Lower lobe of right lung (tissue), 2 donors: ENCODE measurements around the gene NCS1. TPM values are rescaled to one million over a fixed set of nuclear protein-coding genes. Genes with fewer than 3 reads are reported as not detected.
A peak's percentile ranks its signal among the peaks of the same experiment; 100 is the strongest.

ENCODE experiments used
- ATAC-seq, 2 donors: fragments of 200-7000 bp; cut with Tn5 transposase; one replicate each; pipeline ENCODE4 v1.9.1; 2020 to 2022; ENCODE audit warnings: mild to moderate bottlenecking in 2 of 2, moderate library complexity in 2 of 2
- DNase-seq: peaks from one replicate; pipeline ENCODE4 v3.0.0-alpha.2; 2020
- H3K27ac ChIP-seq: fragments of 200-600 bp; one replicate; pipeline ENCODE4 v1.8.0; 2022
- H3K27me3 ChIP-seq: fragments of 200-600 bp; one replicate; pipeline ENCODE4 v1.8.0; 2022; ENCODE audit warnings: low read depth
- H3K36me3 ChIP-seq: fragments of 200-600 bp; one replicate; pipeline ENCODE4 v1.8.0; 2022; ENCODE audit warnings: mild to moderate bottlenecking
- H3K4me1 ChIP-seq: fragments of 200-600 bp; one replicate; pipeline ENCODE4 v1.8.0; 2022
- H3K4me3 ChIP-seq: fragments of 200-600 bp; one replicate; pipeline ENCODE4 v1.8.0; 2022; ENCODE audit warnings: mild to moderate bottlenecking
- H3K9me3 ChIP-seq: fragments of 200-600 bp; one replicate; pipeline ENCODE4 v1.8.0; 2022
- intact Hi-C: fragments of 100-400 bp; cut with DNase I; formaldehyde crosslinking; loops from one replicate; pipeline ENCODE4 v1.11.0; 2022
- total RNA-seq: library from RNA; stranded (reverse); fragmentation: NEBNext Ultra II Directional; extraction: Animal tissue kit (Norgen Biotek cat#: 25700); gene quantifications from one replicate; pipeline ENCODE4 v1.2.1, GENCODE V29; 2021
- TF ChIP-seq, protein P1 (sequence below): fragments of 200-600 bp; IDR thresholded peaks from one replicate; pipeline ENCODE4 v1.8.0; 2022; ENCODE audit warnings: antibody characterized with exemption, mild to moderate bottlenecking
- donor health status: DM: no; HTN: yes; CAD: no; lungs with severe emphysema.

The NCS1 gene
- total RNA-seq, 1 donor from 2014 or later, result 7.0 TPM

DNA sequence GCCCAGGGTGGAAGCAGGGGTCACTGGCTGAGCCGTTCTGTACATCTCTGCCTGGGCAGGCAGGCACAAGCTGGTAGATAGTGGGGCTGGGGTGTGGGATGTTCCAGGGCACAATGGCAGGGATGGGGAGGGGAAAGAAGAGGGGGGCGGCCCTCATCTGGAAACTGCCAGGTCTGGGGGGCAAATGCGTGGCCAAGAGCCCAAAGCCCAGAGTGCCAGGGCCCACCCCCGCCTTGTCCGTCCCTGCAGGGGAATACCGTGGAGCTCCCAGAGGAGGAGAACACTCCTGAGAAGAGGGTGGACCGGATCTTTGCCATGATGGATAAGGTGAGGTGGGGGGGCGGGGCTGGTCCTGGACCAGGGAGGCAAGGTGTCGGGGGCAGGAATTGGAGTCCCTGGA is 50.6 kb downstream of the NCS1 start:
- H3K27ac ChIP-seq, result no peak overlapping the region
- H3K4me3 ChIP-seq, result no peak overlapping the region
- ATAC-seq (no peak), DNase-seq (no peak)
- H3K4me1 ChIP-seq, result no peaks in the 10 kb centered on the region
- TF ChIP-seq, protein P1, sequence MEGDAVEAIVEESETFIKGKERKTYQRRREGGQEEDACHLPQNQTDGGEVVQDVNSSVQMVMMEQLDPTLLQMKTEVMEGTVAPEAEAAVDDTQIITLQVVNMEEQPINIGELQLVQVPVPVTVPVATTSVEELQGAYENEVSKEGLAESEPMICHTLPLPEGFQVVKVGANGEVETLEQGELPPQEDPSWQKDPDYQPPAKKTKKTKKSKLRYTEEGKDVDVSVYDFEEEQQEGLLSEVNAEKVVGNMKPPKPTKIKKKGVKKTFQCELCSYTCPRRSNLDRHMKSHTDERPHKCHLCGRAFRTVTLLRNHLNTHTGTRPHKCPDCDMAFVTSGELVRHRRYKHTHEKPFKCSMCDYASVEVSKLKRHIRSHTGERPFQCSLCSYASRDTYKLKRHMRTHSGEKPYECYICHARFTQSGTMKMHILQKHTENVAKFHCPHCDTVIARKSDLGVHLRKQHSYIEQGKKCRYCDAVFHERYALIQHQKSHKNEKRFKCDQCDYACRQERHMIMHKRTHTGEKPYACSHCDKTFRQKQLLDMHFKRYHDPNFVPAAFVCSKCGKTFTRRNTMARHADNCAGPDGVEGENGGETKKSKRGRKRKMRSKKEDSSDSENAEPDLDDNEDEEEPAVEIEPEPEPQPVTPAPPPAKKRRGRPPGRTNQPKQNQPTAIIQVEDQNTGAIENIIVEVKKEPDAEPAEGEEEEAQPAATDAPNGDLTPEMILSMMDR, result no peak
- H3K27me3 ChIP-seq, result no peaks in the 10 kb centered on the region
- intact Hi-C loops, result no loop called here
- H3K9me3 ChIP-seq, result peaks cover 7% of the 10 kb centered on the region
- H3K36me3 ChIP-seq, result no peaks in the 10 kb centered on the region

DNA sequence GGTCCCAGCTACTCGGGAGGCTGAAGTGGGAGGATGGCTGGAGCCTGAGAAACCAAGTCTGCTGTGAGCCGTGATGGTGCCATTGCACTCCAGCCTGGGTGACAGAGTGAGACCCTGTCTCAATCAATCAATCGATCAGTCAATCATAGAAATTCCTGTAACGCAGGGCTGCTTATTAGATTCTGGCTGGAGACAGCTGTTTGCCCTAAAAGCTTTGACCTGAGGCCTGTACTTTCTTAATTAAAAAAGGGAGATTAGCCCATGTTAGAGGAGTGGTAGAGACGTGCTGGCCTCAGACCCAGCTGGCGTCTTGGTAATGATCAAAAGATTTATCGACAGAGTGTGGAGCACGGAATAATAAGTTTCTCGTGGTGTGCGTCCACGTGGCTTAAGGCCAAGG is 52.9 kb downstream of the NCS1 start:
- Histone ChIP-seq H3K9me3 (peaks cover 10% of the 10 kb centered on the region), H3K27me3 (no peaks in the 10 kb centered on the region), H3K36me3 (no peaks in the 10 kb centered on the region), H3K4me3 (no peak overlapping the region), H3K4me1 (no peaks in the 10 kb centered on the region), H3K27ac (no peak overlapping the region)
- no peak for DNase-seq
- intact Hi-C loops, result no loop called here
- TF ChIP-seq, protein P1, result no peak
- no peak for ATAC-seq

DNA sequence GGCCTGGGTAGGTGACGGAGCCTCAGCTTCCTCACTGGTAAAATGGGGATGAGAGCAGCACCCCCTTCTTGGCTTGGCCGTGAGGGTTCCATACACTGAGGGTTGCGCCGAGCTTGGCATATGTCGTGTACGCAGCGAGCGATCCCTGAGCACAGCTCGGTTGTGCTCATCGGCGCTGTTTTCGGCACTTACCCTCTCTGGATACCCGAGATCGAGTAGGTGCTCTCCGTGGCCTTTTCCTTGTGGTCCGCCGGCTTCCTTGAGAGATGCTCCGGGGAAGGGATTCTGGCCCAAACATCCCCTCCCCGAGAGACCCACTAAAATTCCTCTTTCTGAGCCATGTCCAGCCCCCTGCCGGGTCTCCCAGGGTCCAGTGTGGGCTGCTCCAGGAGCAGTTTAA is 53.4 kb downstream of the NCS1 start:
- peak; percentile 10 for DNase-seq
- Histone ChIP-seq H3K4me3 (no peak overlapping the region), H3K4me1 (no peaks in the 10 kb centered on the region), H3K36me3 (no peaks in the 10 kb centered on the region), H3K9me3 (peaks cover 10% of the 10 kb centered on the region), H3K27me3 (no peaks in the 10 kb centered on the region), H3K27ac (no peak overlapping the region)
- TF ChIP-seq, protein P1, result no peak
- no peak for ATAC-seq
- intact Hi-C loops, result no loop called here

DNA sequence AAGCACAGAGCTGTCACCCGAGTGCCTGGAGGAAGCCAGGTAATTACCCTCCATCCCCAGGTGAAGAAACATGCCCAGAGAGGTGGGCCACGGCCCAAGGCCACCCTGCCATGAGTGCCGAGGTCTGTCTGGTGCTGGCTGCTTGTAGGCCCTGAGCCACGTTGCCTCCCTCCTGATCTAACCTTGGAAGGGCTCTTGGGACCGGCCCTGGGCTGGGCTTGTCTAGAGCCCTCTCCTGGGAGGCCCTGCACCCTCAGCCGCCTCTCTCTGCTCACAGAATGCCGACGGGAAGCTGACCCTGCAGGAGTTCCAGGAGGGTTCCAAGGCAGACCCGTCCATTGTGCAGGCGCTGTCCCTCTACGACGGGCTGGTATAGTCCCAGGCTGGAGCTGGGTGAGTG is 53.9 kb downstream of the NCS1 start:
- Histone ChIP-seq H3K9me3 (peaks cover 10% of the 10 kb centered on the region), H3K4me3 (no peak overlapping the region), H3K4me1 (no peaks in the 10 kb centered on the region), H3K27me3 (no peaks in the 10 kb centered on the region), H3K27ac (no peak overlapping the region), H3K36me3 (no peaks in the 10 kb centered on the region)
- no peak for ATAC-seq
- intact Hi-C loops, result no loop called here
- TF ChIP-seq, protein P1, result no peak
- peak; percentile 28 for DNase-seq

DNA sequence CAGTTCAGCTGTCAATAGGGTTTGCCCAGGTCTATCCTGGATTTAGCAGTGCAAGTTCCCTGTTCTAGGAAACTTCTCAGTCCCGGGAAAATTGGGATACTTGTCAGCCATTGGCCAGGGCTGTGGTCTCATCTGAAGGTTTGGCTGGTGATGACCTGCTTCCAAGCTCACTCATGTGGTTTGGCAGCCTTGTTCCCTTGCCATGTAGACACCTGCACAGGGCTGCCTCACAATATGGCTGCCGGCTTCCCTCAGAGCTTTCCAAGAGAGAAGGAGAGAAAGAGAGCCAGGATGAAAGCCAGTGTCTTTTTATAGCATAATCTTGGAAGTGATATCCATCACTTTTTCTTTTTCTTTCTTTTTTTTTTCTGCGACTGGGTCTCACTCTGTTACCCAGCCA is 55.6 kb downstream of the NCS1 start:
- TF ChIP-seq, protein P1, result no peak
- intact Hi-C loops, result no loop called here
- Histone ChIP-seq H3K36me3 (no peaks in the 10 kb centered on the region), H3K9me3 (peaks cover 10% of the 10 kb centered on the region), H3K4me1 (no peaks in the 10 kb centered on the region), H3K27ac (no peak overlapping the region), H3K4me3 (no peak overlapping the region), H3K27me3 (no peaks in the 10 kb centered on the region)
- peak; percentile 3 for DNase-seq
- ATAC-seq, result no peak

DNA sequence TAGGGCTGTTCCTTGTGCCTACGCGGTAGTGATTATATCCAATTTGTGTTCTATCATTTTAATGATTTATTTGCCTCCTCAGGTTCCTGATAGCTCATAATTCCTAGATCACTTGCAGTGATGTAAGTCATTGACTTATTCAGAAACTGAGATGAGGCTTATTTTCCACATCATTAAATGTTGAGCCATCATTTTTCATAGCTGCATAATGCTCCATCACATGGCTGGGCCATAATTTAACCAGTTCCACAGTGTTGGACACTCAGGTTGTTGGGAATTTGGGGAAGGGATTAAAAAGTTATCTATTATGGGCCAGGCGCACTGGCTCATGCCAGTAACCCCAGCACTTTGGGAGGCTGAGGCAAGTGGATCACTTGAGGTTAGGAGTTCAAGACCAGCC is 57.6 kb downstream of the NCS1 start:
- TF ChIP-seq, protein P1, result no peak

More for the DNA sequence above, 57.6 kb downstream of the NCS1 start:
- H3K27ac ChIP-seq, result no peak overlapping the region
- no peak overlapping the region for H3K4me3 ChIP-seq
- no peaks in the 10 kb centered on the region for H3K4me1 ChIP-seq
- DNase-seq (no peak), ATAC-seq (no peak)
- peaks cover 10% of the 10 kb centered on the region for H3K9me3 ChIP-seq
- H3K27me3 ChIP-seq, result no peaks in the 10 kb centered on the region
- intact Hi-C loops, result loop anchor here (10.0 kb wide), 1 partner anchor 125 kb away; no protein-coding TSS in a partner anchor
- no peaks in the 10 kb centered on the region for H3K36me3 ChIP-seq
